Hematopoietic multipotent progenitor cell treated with erythropoietin and hydrocortisone succinate and interleukin-3 and kit ligand, for 6 days (in vitro differentiated cells): ENCODE measurements around the gene COPS7A.
A peak's percentile ranks its signal among the peaks of the same experiment; 100 is the strongest.

Experiments
- DNase-seq: peaks from one replicate; pipeline ENCODE4 v3.0.0-alpha.2; 2015

Gene COPS7A

DNA sequence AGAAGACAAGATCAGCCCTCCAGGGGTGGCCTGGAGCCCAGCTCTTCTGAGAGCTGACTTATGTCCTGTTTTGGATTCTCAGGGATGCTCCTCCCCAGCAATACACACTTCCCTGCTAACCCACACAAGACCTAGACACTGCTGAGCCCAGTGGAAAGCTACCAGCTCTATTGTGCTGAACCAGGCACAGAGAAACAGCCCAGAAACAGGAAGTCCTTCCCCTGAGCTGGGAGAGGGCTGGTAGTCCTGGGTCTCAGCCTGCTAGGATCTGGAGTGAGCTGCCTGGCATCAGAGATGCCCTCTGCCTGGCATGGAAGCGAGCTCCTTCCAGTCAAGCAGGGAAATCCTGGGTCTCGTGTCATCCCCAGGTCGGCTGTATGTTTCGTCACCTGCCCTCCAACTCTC lies 47.2 kb downstream of the COPS7A start:
- no peak for DNase-seq

GRCh38 chr12:6771509-6772330 lies 47.9 kb downstream of the COPS7A start:
- no peak for DNase-seq

DNA sequence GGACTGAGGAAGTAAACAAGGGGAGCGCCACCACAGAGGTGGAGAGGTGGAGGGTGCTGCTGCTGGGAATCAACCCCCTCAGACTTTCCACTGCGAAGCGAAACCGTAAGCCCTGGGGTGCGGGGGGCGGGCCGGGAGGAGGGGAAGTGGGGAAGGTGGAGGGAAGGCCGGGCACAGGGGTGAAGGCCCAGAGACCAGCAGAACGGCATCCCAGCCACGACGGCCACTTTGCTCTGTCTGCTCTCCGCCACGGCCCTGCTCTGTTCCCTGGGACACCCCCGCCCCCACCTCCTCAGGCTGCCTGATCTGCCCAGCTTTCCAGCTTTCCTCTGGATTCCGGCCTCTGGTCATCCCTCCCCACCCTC lies 48.5 kb downstream of the COPS7A start, which contains the start of gene LAG3:
LAG3 (plus strand) TSS at position 190 of the 365 bp plus-strand sequence. CDS start 333 bp downstream, outside the sequence.
- no peak for DNase-seq

DNA sequence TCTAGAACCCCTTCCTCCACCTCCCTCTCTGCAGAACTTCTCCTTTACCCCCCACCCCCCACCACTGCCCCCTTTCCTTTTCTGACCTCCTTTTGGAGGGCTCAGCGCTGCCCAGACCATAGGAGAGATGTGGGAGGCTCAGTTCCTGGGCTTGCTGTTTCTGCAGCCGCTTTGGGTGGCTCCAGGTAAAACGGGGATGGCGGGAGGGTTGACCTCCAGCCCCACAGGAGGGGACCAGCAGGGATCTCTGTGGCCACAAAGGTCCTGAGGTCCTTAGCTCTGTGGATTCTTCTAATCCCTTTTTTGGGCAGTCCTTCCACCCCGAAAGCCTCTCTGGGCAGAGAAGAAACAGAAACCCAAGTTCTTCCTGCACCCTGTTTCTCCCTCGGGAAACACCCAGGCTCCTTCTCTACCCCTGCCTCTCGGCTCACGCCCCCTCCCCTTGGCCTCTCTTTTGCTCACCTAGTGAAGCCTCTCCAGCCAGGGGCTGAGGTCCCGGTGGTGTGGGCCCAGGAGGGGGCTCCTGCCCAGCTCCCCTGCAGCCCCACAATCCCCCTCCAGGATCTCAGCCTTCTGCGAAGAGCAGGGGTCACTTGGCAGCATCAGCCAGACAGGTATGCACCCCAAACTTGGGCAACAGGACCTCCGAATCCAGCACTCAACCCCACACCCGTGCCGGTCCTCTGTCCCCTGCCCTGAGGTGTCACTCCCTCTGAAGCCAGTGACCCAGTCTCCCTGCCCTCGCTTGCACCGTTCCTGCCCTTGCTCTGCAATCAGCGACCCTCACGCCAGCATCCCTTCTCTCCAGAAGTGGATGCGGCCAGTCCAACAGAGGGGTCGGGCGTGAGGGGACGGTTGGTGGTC lies 49.1 kb downstream of the COPS7A start:
- DNase-seq, result no peak

- no peak for DNase-seq
Observed at GRCh38 chr12:6773590-6774351, 49.9 kb downstream of the COPS7A start.

- no peak for DNase-seq
Observed at GRCh38 chr12:6774499-6775062, 50.7 kb downstream of the COPS7A start.

DNA sequence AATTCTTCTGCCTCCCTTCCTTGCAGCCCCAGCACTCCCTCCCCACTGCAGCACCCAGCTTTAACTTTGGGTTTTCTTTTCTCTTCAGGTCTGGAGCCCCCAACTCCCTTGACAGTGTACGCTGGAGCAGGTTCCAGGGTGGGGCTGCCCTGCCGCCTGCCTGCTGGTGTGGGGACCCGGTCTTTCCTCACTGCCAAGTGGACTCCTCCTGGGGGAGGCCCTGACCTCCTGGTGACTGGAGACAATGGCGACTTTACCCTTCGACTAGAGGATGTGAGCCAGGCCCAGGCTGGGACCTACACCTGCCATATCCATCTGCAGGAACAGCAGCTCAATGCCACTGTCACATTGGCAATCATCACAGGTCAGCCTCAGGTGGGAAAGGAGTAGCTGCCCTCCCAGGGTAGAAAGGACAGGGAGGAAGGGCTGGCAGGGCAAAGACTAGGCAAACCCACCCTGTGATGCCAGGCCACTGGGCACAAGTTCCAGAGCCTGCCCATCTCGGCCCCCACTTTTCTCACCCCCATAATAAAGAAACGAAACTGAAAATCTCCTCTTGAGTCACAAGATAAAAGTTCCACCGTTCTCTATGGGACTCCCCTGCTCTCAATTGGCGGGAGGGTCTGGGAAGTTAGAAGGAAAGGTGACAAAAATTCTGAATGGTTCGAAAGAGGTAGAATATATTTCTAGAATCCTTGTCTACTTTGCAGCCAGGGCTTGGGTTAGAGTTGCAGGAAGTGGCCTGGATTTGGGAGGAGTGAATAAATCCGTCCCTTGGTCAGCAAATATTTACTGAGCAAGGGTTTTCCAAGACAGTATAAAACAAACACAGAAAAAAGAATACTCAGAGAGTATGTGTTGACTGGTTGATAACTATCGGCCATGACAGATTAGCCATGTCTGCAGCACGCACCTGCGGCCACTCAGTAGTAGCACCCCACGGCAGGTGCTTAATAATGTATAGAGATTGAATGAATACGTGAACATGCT lies 51.6 kb downstream of the COPS7A start:
- no peak for DNase-seq

- DNase-seq, result no peak
Observed at GRCh38 chr12:6777386-6777785, 53.5 kb downstream of the COPS7A start.

- DNase-seq, result no peak
Observed at GRCh38 chr12:6778217-6778573, 54.3 kb downstream of the COPS7A start.

GRCh38 chr12:6778574-6779550 lies 55.0 kb downstream of the COPS7A start:
- DNase-seq, result peak; percentile 97

- DNase-seq, result no peak
Observed at GRCh38 chr12:6779708-6780432, 56.0 kb downstream of the COPS7A start.

DNA sequence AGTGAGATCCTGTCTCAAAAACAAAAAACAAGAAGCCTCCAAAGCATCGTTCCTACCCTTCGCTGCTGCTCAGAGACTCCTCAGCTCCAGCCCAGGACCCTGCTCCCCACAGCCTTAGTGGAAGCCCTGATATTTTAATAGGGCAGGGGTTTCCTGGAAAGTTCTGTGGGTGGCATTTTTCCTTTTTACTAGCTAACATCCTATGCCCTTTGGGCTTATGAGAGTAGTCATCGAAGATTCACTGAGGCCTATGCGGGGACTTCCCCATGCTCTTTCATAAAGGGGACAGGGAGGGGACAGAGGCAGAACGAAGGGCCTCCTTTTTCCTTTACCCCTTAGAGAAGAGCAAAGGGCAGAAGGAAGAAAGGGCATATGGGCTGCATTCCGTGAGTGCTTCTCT lies 56.7 kb downstream of the COPS7A start:
- no peak for DNase-seq
